Measurements from ENCODE around the gene LBHD1. TPM values are rescaled to one million over a fixed set of nuclear protein-coding genes. Genes with fewer than 3 reads are reported as not detected.

LBHD1 gene
- total and polyA plus RNA-seq, 2 donors (not counting 3 experiments of a cell fraction or from before 2014, with no cell fraction given) = 3.8 to 7.5 TPM

DNA sequence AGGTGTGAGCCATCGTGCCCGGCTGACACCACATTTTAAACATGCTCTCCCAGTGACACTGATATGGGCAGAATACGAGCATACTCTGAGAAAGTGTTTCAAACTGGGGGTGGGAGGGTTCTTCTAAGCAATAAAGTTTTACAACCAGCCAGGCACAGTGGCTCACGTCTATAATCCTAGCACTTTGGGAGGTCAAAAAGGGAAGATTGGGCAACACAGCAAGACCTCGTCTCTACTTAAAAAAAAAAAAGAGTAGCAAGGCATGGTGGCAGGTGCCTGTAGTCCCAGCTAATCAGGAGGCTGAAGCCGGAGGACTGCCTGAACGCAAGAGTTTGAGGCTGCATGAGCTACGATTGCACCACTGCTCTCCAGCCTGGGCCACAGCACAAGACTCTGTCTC, 27.8 kb downstream of the LBHD1 start:
- Histone ChIP-seq H3K9me1 (replicated peaks; ENCODE audit: control insufficient read depth, extremely low read depth, insufficient read depth, low read length) (no peaks in the 10 kb centered on the region), H3K4me3 (replicated peaks in 1 of 3; ENCODE audit: insufficient read depth in 1 of 3, low read depth in 1 of 3, low read length in 3 of 3) (no peak overlapping the region), H3K27me3 (ENCODE audit: control insufficient read depth in 2 of 2, insufficient read depth in 2 of 2, low read length in 2 of 2) (no peaks in the 10 kb centered on the region), H3K36me3 (ENCODE audit: control insufficient read depth in 2 of 2, extremely low read depth in 1 of 2, insufficient read depth in 2 of 2, low read length in 2 of 2) (peaks cover 13 to 23% of the 10 kb centered on the region in 2 experiments), H4K20me1 (replicated peaks; ENCODE audit: control insufficient read depth, extremely low read depth, insufficient read depth, low read length) (no peaks in the 10 kb centered on the region), H2AFZ (ENCODE audit: low read depth, low read length) (no peak overlapping the region), H3K27ac (ENCODE audit: insufficient read depth, low read depth, low read length) (no peak overlapping the region), H3K4me2 (ENCODE audit: insufficient read depth, low read length) (no peak overlapping the region), H3K9ac (replicated peaks; ENCODE audit: extremely low read depth, insufficient read depth, low read length) (no peak overlapping the region), H3K79me2 (ENCODE audit: control insufficient read depth, insufficient read depth, low read length) (peaks cover 39% of the 10 kb centered on the region), H3K9me3 (replicated peaks; ENCODE audit: control insufficient read depth, insufficient read depth, low read length) (no peaks in the 10 kb centered on the region), H3K4me1 (ENCODE audit: control insufficient read depth, extremely low read depth, insufficient read depth, low read length) (peaks cover 11% of the 10 kb centered on the region)
- CTCF ChIA-PET = no interaction called here
- BruUV-seq (replicated peaks) = no TSS peak
- POLR2A ChIA-PET = interaction anchor here (0.7 to 2.7 kb wide), 3 partner anchors 9 to 1617 kb away, joined by 3 to 41 read pairs (median 3); partner anchors contain the start of genes C11orf98, CSKMT and INTS5
- DNase-seq (ENCODE audit: low read depth, low spot score) (no peak), FAIRE-seq (no peak)
- dilution Hi-C loops (cut with MboI; ENCODE audit: extremely low pct_ligation_motif_present, low sequenced_read_pairs) (no loop called here), intact Hi-C loops (cut with micrococcal nuclease) (no loop called here)
- TF ChIP-seq JUN (IDR thresholded peaks at IDR 0.05; ENCODE audit: borderline replicate concordance, insufficient read depth, insufficient read length, low read depth) (no peak), EZH2 (IDR thresholded peaks at IDR 0.05; ENCODE audit: borderline replicate concordance, low read depth, low read length, severe bottlenecking) (no peak), GATA2 (IDR thresholded peaks at IDR 0.05; ENCODE audit: insufficient read depth, insufficient read length, low read depth, low read length) (no peak), POLR2A (IDR thresholded peaks at IDR 0.05; ENCODE audit: low read depth, low read length) (no peak), MAX (IDR thresholded peaks at IDR 0.05; ENCODE audit: insufficient read depth, insufficient read length) (no peak), CTCF (IDR thresholded peaks at IDR 0.05; ENCODE audit: extremely low read depth in 1 of 2, insufficient read depth in 1 of 2, low read depth in 1 of 2, low read length in 2 of 2) (no peak), MYC (IDR thresholded peaks at IDR 0.05; ENCODE audit: low read depth, low read length) (no peak), POLR2AphosphoS5 (IDR thresholded peaks at IDR 0.05; ENCODE audit: insufficient read depth, low read depth, low read length) (no peak), FOS (IDR thresholded peaks at IDR 0.05; ENCODE audit: borderline replicate concordance, insufficient read depth, low read length) (no peak)
